D341Med (cell line): Measurements from ENCODE around the gene TMEM80.
"Not testable (repeated sequence)": the region's sequence is repeated elsewhere in the genome, so short reads cannot be mapped to it uniquely, and the experiment has no call there.

Source experiments
- DNase-seq: peaks from one replicate; pipeline ENCODE4 v3.0.0; 2012; ENCODE audit warnings: low spot score

Gene TMEM80

GRCh38 chr11:679271-680207, 16.1 kb upstream of the TMEM80 start:
- no peak for DNase-seq

DNA sequence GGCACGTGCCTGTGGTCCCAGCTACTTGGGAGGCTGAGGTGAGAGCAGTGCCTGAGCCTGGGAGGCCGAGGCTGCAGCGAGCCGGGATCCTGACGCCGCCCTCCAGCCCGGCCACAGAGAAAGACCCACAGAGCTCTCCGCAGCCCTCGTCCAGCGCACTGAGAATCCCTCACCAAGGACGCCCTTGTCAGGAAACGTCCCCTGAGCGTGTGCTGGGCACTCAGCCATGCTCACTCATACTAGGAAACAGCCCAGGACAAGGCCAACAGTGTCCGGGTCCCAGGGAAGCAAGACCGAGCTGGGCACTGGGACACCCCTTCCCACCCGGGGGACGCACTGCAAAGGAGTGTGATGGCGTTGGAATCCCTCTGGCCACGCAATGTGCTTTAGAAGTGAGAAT, 15.1 kb upstream of the TMEM80 start:
- DNase-seq = no peak

DNA sequence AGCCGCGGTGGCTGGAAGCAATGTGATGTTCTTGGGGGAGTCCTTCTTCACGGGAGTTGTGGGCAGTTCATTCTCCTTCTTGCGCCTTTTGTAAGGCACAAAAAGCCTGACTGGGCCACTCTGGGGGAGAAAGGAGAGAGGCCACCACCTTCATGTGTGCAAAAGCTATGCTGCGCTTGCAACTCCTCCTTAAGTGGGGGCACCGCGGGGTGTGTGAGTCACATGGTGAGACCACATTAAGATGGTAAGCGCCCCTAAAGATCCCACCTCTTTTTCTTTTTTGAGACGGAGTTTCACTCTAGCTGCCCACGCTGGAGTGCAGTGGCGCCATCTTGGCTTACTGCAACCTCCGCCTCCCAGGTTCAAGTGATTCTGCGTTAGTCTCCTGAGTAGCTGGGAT, 14.6 kb upstream of the TMEM80 start:
- DNase-seq = no peak

- no peak for DNase-seq
Measured at GRCh38 chr11:686451-687243, 9.0 kb upstream of the TMEM80 start.

- DNase-seq = no peak
Measured at GRCh38 chr11:687751-688150, 7.9 kb upstream of the TMEM80 start.

- no peak for DNase-seq
Measured at GRCh38 chr11:688681-689080, 6.9 kb upstream of the TMEM80 start.

- DNase-seq = no peak
Measured at GRCh38 chr11:689625-690024, 6.0 kb upstream of the TMEM80 start.

DNA sequence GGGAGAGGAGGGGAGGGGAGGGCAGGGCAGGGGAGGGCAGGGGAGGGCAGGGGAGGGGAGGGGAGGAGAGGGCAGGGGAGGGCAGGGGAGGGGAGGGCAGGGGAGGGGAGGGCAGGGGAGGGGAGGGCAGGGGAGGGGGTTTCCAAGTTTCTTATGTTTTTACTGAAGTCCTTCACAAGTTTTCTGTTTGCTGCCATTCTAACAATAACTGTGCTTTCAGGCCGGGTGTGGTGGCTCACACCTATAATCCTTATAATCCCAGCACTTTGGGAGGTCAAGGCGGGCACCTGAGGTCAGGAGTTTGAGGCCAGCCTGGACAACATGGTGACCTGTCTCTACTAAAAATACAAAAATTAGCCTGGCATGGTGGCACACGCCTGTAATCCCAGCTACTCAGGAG, 5.4 kb upstream of the TMEM80 start:
- not testable (repeated sequence) for DNase-seq

- DNase-seq = no peak
Measured at GRCh38 chr11:690738-691633, 4.6 kb upstream of the TMEM80 start.

GRCh38 chr11:691710-692590, 3.7 kb upstream of the TMEM80 start:
- no peak for DNase-seq

DNA sequence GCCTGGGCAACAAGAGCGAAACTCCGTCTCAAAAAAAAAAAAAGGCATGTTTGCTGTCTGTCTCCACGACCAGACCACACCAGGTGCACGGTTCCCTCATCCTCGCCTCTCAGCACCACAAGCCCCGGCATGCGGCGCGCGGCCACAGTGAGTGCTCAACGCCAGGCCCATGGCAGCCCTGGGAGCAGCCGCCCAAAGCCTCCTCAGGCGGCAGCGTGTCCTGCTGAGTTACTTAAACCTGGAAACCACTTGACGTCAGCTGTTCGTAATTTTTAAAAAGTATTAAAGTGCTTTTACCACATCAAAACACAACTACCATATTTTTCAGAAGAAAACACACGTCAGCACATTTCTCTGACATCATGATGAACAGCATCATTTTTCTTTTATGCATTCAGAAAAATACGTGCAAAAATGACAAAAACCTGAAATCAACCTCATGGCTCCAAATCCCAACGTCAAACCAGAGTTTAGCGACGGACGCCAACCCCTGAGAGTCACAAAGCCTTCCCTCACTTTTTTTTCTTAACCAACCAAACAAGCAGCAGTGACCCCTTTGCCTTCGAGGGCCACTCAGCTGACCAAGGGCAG, 2.7 kb upstream of the TMEM80 start:
- no peak for DNase-seq

GRCh38 chr11:693415-693831, 2.2 kb upstream of the TMEM80 start:
- peak; percentile 75 for DNase-seq

DNA sequence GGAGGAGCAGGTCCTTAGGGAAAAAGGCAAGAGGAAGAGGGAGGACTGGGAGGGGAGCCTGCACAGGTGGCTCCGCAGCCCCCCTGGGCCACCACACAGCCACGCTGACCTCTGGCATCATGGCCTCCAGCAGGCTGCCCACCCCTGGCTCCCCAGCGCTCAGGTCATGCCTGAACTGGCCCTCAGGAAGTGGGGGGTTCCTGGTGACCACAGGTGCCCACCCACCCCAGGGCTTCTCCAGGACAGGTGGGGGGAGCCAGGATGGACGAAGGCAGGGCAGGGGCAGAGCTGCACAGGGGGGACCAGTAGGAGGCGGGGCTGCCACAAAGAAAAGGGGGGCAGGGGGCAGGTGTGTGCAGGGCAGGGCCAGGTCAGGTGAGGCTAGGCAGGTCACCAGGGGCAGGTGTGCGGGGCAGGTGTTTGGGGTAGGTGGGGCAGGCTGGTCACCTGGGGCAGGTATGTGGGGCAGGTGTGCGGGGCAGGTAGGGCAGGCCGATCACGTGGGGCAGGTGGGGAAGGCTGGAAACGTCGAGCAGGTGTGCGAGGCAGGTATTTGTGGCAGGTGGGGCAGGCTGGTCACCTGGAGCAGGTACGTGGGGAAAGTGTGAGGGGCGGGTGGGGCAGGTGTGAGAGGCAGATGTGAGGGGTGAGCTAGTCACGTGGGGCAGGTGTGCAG, 1.6 kb upstream of the TMEM80 start:
- DNase-seq = no peak

DNA sequence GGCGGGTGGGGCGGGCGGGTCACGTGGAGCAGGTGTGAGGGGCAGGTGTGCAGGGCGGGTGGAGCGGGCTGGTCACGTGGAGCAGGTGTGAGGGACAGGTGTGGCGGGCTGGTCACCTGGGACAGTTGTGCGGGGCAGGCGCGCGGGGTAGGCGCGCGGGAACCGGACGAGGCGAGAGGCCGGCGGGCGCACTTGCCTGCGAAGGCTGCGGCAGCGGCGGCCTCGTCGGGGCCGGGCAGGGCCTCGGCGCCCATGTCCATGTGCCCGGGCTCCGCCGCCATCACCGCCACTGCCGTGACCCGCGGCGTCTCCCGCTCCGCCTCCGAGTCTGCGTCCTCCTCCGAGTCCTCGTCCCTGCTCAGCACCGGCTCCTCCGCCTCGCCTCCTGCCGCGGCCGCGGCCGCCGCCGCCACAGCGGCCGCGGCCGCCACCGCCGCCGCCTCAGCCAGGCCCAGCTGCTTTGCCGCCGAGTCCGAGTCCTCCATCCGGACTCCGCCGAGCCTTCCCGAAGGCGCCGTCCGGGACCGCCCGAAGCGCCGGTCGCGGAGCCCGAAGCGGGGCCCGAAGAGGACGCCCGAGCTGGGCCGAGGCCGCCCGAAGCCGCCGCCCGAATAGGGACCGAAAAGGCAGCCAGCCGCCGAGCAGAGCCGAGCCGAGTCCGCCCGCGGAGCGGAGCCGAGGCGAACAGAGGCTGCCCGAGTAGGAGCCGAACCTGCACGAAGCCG, 891 bp upstream of the TMEM80 start, which contains the start of gene DEAF1:
Gene DEAF1 (minus strand): TSS at position 660 of the 725 bp plus-strand sequence. CDS start 175 bp downstream, at position 485.
- peak; percentile 95 for DNase-seq

DNA sequence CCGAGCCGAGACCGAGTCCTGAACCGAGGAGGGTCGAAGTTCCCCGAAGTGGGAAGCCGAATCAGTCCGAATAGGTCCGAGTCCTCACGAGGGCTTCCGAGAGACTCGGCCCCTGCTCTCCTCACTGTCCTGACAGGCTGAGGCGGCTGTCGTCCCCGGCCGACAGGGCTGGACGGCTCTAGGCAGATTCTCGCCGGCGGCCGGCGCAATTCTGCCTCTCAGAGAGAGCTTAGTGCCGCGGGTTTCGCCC, 403 bp upstream of the TMEM80 start:
- no peak for DNase-seq

- DNase-seq = no peak
Measured at GRCh38 chr11:696955-697491, 1.4 kb downstream of the TMEM80 start.

GRCh38 chr11:697811-698311, 2.2 kb downstream of the TMEM80 start:
- no peak for DNase-seq

DNA sequence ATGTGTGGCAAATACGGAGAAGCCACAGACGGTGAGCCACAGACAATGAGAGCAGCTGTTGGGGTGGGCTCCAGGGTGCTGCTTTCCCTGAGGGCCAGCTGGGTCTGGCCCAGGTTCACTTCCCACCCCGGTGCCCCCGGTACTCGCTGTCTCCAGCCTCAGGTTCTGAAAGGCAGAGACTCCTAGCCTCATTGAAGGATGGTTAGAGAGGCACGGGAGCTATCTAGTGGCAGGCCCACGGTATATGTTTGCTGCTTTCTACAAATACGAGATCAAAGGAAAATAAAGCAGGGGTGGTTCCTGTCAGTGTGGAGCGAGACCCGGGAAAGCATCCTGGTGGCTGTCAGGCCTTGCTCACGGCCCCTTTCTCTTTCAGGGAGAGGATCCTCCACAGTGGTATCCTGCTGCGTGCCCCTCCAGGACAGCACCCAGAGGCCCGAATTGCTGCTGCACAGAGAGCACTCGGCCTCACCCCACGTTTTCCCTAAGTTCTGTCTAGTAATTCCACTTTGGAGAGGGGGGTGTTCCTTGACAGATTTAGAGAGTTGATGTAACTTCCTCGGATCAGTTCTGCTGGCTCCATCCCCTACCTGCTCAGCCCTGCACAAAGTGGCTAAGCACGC, 3.0 kb downstream of the TMEM80 start:
- DNase-seq = no peak

- DNase-seq = no peak
Measured at GRCh38 chr11:699116-699508, 3.5 kb downstream of the TMEM80 start.
